ENCODE data around the gene ACTL8. TPM values are rescaled to one million over a fixed set of nuclear protein-coding genes. Genes with fewer than 3 reads are reported as not detected.

The ACTL8 gene
- polyA plus RNA-seq, 3 donors, result not detected

DNA sequence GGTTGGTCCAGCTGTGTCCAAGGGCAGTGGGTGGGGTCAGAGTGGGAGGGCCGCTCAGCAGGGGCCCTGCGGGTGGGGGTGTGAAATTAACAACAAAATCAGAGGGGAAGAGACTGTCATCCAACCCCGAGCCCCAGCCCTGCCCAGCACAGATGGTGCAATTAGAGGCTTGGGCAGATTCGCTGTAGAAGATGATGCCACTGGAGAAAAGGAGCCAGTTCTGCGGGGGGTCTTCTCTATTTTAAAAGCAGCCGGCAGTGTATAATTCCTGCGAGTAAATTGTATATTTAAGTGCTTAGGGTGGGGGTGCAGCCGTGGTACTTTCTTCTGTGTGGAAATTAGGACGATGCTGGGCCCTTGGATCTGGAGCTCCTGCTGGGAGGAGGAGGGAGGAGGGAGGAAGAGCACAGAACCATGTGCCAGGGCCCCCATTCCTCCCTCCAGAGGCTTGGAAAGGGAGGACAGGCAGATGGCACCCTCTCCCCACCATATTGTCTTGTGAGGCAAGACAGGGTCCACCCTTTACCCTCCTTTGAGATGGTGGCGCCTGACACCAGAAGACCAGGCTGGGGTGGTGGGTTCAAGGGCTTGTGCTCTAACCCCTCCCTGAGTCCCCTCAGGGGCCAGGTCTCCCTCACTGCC is 89.2 kb downstream of the ACTL8 start:
- no peak for DNase-seq

DNA sequence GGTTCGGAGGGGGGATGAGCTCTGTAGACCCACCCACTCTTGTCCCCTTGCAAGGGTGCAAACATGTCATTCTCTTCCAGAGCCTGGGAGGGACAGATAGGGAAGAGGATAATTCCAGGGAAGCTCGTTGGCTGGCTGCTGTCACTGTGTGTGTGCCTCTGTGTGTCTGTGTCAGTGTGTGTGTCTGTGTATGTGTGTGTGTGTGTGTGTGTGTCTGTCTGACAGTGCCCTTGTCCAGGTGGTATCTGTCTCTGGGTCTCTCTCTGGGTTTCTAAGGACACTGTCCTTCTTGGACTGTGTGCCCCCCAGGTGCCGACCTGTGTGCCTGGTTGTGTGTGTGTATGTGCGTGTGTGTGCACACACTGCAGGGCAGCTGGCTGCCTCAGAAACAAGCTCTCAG is 90.5 kb downstream of the ACTL8 start:
- DNase-seq, result no peak

DNA sequence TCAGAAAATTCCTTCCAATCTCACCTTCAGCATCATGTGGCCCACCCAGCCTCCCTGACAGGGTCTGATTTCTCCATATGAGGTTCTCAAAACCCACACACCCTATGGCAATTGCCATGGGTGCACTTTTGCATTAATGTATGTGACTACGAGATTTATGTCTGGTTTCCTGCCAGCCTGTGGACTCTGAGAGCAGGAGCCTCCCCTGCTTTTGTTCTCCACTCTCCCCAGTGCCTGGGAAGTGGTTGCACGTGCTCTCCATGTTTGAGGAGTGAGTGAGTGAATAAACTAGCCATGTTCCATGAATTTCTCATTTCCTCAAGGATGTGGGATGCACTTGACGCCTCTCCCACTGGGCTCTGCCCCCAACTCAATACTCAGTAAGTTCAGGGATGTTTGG is 91.2 kb downstream of the ACTL8 start:
- DNase-seq, result no peak

DNA sequence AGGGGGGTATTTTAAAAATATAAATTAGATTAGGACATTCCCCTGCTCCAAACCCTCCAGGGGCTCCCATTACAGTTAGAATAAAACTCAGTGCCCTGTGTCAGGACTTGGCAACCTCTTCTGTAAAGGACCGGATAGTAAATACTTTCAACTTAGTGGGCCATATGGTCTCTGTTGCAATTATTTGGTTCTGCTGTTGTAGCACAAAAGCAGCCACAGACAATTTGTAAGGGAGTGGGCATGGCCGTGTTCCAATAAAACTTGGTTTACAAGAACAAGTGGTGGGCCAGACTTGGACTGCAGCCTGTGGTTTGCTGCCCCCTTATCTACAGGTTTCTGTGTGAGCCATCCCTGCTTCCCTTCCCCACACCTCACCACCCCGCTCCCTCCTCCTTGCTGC is 92.0 kb downstream of the ACTL8 start:
- no peak for DNase-seq

DNA sequence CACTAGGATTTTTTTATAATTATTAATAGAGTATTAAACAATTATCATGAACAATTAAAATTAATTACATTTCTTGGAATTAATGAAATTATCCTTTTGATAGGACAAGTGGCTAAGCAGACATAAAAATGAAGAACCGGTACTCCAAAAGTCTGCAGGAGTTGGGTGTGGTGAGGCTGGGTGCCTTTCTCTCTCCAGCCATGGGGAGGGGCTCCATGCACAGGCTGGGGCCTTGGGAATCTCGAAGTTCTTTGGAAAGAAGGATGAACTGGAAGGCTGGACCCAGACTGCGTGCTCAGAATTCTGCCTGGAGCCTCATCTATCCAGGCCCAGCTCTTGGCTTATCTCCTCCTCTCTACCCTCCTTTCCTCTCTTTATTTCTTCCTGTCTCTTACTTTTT is 94.1 kb downstream of the ACTL8 start:
- DNase-seq, result no peak

DNA sequence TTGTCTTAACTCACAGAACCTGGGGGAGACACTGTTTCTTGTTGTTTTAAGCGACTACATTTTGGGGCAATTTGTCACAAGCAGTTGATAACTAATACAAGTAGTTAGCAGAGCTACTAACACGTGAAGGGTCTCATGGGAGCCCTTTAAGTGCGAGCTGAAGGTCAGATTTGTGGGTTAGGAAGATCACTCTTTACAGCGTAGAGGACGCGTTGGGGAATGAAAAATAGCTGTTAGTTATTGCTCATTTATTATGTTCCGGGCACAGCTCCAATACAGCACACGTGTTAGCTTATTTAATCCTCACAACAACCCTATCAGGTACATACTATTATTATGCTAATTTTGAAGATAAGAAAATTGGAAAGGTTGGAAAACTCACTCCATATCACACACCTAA is 95.9 kb downstream of the ACTL8 start:
- DNase-seq, result no peak

DNA sequence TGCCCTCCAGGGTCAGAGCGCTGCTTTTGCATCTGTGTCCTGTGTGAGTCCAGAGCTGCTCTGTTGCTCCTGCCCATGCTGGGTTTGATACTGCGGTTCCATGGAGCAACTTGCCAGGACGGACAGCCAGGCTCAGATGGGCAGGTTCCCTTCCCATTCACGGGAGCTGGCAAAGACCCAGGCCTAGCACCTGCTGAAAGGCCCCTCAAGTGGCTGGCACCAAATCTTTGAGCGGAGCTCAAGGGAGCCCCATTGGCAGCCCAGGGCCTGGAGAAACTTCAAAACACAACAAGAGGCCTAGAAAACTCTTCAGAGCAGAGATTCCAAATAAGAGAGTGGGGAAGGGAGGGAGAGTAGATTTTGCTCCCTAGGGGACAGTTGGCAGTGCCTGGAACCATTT is 97.2 kb downstream of the ACTL8 start:
- no peak for DNase-seq

DNA sequence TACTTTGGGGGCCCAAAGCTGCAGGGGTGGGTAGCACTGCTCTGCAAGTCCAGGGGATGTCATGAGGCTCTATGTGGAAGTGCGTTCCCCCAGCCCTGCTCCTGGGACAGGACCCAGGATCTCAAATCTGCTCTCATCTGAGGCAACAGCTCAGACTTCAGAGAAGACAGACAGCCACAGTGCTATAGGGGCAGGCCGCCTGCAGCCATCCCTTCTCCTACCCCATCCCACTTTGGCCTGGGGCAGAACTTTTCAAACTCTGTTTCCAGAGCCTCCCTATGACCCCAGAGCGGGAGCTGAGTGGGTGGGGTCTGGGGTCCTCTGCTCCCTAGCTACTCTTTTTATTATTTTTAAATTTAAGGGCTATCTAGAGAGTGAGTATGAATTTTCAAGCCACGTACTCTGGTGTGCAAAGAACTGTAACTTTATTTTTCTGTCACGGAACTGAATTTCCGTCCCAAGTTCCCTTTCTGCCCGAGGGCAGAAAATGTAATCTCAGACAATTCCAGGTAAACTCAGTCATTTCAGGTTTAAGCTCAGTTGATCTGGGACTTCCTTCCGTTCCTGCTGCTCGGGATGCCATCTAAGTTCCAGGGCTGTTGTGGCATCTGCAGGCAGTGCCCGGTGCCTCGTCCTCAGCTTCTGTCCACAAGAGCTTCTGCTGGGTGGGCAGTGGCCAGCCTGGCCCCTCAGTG is 98.3 kb downstream of the ACTL8 start:
- no peak for DNase-seq

DNA sequence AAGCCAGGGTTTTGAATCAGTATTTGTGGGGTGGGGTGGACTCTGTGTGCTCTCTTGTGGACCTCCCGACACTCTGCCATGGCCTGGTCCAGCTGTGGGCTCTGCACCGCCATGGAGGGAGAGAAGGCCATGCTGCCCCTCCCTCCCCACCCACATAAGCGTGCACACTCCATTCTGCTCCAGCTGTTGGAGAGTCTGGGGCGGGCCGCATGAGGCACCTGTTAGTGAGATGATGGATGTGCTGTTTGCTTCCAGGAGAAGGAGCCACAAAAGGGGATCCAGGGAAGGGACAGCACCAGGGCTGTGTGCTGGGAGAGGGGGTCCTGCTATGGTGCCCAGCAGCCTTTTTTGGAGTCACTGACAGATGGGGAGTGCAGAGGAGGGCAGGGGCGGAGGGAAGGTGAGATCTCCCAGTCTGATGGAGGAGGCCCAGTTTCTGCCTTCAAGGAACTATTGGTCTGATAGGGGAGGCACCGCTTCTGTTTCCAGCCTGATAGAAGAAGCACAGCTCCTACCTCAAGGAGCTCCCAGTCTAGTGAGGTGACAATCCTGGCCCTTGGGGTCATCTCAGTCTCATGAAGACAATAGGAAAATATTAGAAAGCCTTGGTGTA is 101.5 kb downstream of the ACTL8 start:
- DNase-seq, result no peak

DNA sequence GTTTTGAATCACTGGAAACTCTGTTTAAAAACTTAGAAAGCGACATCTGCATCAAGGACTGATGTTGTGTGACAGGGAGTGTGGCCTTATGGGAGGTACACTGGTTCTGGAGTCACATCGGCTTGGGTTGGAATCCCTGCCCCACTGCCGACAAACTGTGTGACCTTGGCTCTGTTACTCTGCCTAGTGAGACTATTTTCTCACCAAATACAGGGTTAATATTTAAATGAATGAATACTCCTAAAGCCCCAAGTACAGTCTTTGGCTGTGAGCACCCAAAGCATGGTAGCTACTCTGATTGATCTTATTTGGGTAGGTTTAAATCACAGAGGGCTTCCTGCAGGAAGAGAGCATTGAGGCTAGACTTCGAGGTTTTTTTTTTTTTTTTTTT is 102.0 kb downstream of the ACTL8 start:
- DNase-seq, result no peak

DNA sequence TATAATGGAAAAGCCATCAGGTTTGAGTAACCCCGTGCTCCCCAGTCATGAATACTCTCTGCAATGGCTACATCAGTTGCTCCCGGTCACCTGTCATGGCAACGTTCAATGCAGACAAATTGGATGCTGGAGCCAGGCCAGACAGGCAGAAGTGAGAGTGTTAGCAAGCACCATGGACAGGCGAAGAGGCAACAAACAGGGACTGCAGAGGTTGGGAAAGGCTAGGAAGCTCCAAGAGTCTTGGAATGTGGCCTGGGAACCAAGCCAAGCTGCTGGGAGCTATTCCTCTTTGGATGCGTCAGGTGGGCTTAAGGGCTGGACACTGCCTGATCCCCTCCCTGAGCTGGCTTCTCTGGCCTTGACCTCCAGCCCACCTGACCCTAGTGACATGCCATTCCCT is 102.9 kb downstream of the ACTL8 start:
- no peak for DNase-seq

DNA sequence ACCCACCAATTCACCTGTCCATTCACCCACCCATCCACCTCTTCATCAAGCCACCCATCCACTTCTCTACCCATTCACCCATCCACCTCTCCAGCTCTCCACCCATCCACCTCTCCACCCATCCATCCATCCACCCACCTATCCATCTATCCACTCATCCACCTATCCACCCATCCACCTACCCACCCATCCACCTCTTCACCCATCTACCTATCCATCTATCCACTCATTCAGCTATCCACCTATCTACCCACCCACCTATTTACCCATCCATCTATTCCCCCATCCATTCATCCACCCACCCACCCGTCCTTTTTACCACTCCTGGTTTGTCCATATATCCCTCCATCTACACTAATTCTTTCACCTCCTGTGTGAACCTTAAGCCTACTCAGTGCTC is 105.7 kb downstream of the ACTL8 start:
- DNase-seq, result no peak

DNA sequence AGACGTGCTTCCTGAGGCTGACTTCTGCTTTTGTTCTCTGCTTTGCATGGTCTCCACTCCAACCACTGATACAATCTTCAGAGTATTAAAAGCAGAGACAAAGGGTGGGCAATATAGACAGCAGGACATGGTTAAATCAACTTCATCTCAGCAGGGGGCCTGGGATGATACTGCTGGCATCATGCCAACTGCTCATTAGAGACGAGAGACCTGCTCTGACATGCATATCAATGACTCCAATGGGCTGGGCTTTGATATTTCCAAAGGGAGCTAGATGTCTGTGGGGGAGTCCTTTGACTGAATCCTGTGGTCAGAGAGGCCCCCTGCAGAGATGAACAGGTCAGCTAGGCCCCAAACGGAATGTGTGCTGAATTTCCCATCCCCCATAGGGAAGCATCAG is 106.6 kb downstream of the ACTL8 start:
- no peak for DNase-seq

DNA sequence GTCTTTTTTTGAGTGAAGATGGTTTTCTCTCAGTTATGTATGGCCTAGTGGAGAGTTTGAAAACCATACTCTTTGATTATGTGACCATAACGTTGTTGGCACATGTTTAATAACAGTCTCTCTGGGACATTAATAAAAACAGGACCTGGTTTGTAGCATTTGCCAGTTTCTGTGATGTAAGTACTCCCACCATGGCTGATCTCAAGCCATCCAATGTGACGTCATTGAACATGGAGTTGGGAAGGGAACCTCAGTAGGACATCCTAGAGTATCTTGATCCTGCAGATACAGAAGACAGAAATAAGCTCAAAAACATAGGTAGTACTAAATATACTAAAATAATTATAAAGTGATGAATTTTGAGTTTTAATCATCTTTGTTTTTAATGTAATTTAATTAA is 107.0 kb downstream of the ACTL8 start:
- DNase-seq, result no peak

DNA sequence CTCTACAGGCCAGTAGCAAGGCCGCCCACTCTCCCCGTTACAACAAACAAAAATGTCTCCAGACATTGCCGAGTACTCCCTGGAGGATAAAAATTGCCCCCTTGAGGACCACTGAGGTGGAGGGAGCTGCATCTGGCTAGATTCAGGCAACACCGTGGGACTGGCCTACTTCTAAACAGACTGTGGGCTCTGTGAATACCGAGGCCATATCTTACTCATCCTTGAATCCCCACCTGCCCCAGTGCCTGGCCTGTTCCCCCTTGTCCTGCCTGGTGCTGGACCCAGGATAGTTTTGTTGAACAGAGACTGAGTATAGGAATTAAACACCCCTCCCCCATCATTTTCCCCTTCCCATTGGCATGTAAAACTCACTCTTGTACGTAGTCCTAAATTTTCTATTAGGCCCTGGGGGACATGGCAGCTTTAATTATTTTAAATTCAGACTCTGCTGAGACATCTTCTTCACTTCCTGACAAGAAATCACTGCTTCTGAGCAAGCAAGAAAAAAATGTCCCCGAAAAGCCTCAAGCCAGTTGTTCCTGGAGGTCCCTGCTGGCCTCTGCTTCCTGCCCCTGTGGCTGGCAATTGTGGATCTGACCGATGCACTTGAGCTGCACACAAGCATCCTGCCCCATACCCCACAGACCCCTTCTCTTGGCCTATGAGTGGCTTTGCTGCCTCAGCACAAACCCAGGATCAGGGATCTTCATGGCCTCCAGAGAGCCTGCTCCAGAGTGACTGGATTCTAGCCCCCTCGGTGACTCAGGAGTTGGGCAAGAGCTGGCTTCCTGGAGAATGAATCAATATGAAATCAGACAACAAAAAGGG is 111.0 kb downstream of the ACTL8 start:
- no peak for DNase-seq

DNA sequence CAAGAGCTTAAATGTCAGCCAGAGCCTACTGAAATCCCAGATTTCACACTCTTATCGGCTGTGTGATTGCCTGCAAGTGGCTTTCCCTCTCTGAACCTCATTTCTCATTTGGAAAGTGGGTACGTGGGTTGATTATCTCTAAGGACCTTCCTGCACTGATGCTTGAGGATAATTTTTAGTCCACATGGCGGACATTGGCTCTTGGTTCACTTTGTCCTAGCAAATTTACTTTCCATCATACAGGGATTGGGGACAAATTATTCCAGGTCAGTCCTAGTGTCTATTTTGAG is 111.6 kb downstream of the ACTL8 start:
- DNase-seq, result no peak

DNA sequence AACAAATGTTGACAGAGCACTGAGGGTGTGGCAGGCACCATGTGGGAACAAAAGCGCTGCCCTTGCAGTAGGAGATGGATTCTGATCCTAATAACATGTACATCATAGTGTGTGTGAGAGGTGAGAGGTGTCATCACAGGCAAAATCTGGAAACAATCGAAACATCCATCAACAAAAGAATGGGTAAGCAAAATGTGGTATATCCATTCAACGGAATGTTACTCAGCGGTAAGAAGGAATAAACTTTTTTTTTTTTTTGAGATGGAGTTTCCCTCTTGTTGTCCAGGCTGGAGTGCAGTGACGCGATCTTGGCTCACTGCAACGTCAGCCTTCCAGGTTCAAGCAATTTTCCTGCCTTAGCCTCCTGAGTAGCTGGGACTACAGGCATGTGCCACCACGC is 112.3 kb downstream of the ACTL8 start:
- no peak for DNase-seq

DNA sequence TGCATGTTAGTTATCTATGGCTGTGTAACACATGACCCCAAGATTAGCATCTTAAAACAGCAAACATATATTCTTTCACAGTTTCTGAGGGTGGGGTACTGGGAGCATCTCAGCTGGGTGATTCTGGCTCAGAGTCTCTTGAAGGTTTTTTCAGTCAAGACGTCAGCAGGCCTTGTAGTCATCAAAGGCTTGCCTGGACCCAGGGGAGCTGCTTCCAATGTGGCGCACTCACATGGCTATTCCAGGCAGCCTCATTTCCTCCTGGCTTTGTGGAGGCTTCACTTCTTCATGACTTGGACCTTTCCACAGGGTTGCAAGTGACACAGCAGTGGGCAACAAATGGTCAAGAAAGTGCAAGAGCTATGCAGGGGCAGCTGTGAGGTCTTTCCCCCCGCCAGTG is 114.7 kb downstream of the ACTL8 start:
- DNase-seq, result no peak

DNA sequence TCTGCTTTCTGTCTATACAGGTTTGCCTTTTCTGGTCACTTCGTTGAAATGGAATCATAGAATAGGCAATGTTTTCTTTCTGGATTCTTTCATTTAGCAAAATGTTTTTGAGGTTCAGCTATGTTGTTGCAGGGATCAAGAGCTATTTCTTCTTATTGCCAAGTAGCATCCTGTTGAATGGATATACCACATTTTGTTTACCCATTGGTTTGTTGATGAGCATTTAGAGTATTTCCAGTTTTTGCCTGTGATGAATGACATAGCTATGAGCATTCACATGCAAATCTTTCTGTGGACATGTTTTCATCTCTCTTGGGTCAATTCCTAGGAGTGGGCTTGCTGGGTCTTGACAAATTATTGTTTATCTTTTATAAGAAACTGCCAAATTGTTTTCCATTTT is 115.5 kb downstream of the ACTL8 start:
- DNase-seq, result no peak

DNA sequence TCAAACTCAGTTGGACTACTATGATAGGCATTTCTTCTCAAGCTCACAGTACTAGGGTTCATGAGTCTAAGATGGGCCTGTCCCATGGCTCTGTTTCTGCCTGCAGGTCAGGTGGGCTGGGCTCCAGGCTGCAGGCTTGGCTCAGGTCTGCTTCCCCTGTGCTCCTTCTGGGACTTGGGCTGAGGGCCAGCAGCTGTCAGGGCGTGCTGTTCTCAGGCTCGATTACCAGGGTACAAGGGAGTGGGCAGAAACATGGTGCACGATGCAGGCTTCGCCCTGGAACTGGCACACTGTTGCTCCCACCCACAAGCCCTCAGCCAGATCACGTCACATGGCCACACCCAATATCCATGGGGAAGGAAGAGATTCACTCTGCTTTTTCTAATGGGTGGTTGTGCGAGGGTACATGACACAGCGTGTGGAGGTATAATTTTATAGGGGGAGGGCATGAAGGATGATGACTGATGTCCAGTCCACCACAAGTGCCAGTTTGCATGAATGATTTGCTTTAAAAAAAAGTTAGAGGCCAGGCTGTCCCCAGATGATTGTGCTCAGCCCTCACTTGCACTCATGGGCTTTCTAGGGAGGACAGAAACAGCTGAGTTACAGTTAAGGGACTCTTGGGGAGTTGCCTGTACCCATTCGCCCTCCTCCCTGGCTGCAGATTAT is 118.0 kb downstream of the ACTL8 start:
- DNase-seq, result no peak

DNA sequence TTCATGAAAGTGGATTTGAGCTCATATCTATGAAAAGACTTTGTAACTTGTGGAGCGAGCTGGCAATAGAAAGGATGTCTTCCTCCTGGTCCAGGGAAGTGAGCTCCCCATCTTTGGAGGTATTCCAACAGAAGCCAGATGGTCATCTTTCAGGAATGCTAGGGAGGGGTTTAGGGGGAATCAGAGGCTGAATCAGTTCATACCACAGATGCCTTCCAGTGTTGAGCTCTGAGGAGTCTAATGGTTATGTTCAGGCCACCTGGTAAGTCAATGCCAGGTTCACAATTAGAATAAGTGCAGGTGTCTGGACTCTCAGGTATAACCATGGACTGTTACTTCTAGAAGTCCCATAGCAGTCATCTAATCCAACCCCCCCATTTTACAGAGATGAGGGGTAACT is 119.1 kb downstream of the ACTL8 start:
- no peak for DNase-seq

DNA sequence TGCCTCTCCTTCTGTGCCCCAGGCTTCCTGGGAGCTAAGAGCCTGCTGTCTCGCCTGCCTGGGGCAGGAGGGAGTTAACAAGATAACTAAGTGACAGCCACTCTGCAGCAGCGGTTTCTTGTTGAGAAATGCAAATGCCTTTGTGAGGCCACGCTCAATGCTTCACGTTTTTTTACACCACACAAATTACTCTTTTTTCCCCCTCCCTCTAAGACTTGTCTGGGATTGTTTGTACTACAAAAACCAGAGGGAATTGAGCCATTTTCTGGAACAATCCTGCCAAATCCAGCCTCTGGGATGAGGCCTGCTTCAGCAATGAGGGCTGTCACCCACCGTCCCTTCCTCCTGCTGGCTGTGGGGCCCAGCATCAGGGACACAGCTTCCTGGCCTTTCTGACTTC is 119.6 kb downstream of the ACTL8 start:
- DNase-seq, result peak; percentile 10
